ENCODE data around the gene PRAMEF11. TPM values are rescaled to one million over a fixed set of nuclear protein-coding genes. Genes with fewer than 3 reads are reported as not detected.

Gene PRAMEF11
- total RNA-seq (2022; extraction: Qiagen RNA extraction; ENCODE audit: low read depth) = not detected in 5 replicates

DNA sequence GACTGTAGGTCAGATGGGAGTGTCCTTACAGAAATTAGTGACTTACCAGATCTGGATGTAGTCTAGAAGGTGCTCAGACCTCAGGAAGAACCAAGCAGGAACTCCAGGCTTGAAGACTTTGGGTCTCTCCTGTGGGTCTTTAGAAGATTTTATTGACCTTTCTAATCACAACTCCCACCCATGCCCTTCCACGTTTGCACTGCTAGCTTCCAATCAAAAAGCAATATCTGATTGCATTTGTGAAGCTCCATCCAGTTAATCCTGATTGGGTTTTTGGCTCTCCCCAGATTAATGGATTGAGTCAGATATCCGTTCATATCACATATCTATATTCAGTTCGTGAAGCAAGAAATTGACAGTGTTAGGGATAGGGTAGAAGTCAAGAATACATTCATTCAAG is at the start of gene PRAMEF11:
TSS of gene PRAMEF11 (minus strand) at position 101 of the 400 bp plus-strand sequence. CDS start 2,621 bp downstream, outside the sequence.

DNA sequence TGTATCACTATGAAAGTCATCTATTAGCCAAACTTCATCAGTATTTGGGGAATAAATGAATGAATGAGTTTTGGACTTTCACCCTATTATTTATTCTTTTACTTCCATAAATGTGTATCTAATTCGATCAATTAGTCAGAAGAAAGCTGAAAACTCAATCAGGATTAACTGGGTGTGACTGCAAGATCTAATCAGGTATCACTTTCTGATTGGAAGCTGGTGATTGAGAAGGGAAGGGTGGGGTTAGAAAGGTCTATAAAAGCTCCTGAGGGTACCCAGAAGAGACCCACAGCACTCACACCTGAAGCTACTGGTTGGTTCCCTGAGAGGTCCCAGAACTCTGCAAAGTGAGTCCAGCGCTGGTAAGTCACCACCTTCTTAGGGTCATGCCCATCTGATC is 25.6 kb upstream of the PRAMEF11 start, which contains the start of gene PRAMEF2:
TSS of gene PRAMEF2 (plus strand) at position 301 of the 400 bp plus-strand sequence. CDS start 1,924 bp downstream, outside the sequence.

DNA sequence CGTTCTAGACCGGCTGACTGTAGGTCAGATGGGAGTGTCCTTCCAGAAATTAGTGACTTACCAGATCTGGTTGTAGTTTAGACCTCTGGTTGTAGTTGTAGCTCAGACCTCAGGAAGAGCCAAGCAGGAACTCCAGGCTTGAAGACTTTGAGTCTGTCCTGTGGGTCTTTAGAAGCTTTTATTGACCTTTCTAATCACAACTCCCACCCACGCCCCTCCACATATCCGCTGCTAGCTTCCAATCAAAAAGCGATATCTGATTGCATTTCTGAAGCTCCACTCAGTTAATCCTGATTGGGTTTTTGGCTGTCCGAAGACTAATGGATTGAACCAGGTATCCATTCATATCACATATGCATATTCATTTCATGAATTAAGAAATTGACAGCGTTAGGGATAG is 17.4 kb upstream of the PRAMEF11 start, which contains the start of gene HNRNPCL1:
TSS of gene HNRNPCL1 (minus strand) at position 101 of the 400 bp plus-strand sequence. CDS start 431 bp downstream, outside the sequence.

DNA sequence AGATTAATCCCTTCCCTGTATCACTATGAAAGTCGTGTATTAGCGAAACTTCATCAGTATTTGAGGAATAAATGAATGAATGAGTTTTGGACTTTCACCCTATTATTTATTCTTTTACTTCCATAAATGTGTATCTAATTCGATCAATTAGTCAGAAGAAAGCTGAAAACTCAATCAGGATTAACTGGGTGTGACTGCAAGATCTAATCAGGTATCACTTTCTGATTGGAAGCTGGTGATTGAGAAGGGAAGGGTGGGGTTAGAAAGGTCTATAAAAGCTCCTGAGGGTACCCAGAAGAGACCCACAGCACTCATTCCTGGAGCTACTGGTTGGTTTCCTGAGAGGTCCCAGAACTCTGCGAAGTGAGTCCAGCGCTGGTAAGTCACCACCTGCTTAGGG is 40.1 kb downstream of the PRAMEF11 start, which contains the start of gene PRAMEF1:
TSS of gene PRAMEF1 (plus strand) at position 301 of the 400 bp plus-strand sequence. CDS start 1,831 bp downstream, outside the sequence.

Other genes with a start within 250 kb of the PRAMEF11 start
- 42.1 to 61.0 TPM (median 59.8 TPM) in 5 replicates for gene DHRS3, start 213.2 kb downstream of the PRAMEF11 start, total RNA-seq (2022; extraction: Qiagen RNA extraction; ENCODE audit: low read depth)
- gene AADACL4, start 187.3 kb downstream of the PRAMEF11 start, total RNA-seq (2022; extraction: Qiagen RNA extraction; ENCODE audit: low read depth) = not detected in 5 replicates
- gene AADACL3, start 115.3 kb downstream of the PRAMEF11 start, total RNA-seq (2022; extraction: Qiagen RNA extraction; ENCODE audit: low read depth) = not detected in 5 replicates
- not detected in 5 replicates for gene CFAP107, start 85.2 kb downstream of the PRAMEF11 start, total RNA-seq (2022; extraction: Qiagen RNA extraction; ENCODE audit: low read depth)
- gene PRAMEF12, start 57.7 kb downstream of the PRAMEF11 start, total RNA-seq (2022; extraction: Qiagen RNA extraction; ENCODE audit: low read depth) = not detected in 5 replicates
- not detected in 5 replicates for gene PRAMEF1, start 40.0 kb downstream of the PRAMEF11 start, total RNA-seq (2022; extraction: Qiagen RNA extraction; ENCODE audit: low read depth)
- gene HNRNPCL1, start 17.3 kb upstream of the PRAMEF11 start, total RNA-seq (2022; extraction: Qiagen RNA extraction; ENCODE audit: low read depth) = not detected in 5 replicates
- not detected in 5 replicates for gene PRAMEF2, start 25.7 kb upstream of the PRAMEF11 start, total RNA-seq (2022; extraction: Qiagen RNA extraction; ENCODE audit: low read depth)
- gene PRAMEF4, start 54.8 kb upstream of the PRAMEF11 start, total RNA-seq (2022; extraction: Qiagen RNA extraction; ENCODE audit: low read depth) = not detected in 5 replicates
- not detected in 5 replicates for gene PRAMEF10, start 66.9 kb upstream of the PRAMEF11 start, total RNA-seq (2022; extraction: Qiagen RNA extraction; ENCODE audit: low read depth)
- not detected in 5 replicates for gene PRAMEF7, start 85.2 kb upstream of the PRAMEF11 start, total RNA-seq (2022; extraction: Qiagen RNA extraction; ENCODE audit: low read depth)
- not detected in 5 replicates for gene PRAMEF6, start 116.2 kb upstream of the PRAMEF11 start, total RNA-seq (2022; extraction: Qiagen RNA extraction; ENCODE audit: low read depth)
- not detected in 5 replicates for gene PRAMEF27, start 225.2 kb upstream of the PRAMEF11 start, total RNA-seq (2022; extraction: Qiagen RNA extraction; ENCODE audit: low read depth)
- gene HNRNPCL3, start 229.4 kb upstream of the PRAMEF11 start, total RNA-seq (2022; extraction: Qiagen RNA extraction; ENCODE audit: low read depth) = not detected in 5 replicates
- not detected in 5 replicates for gene PRAMEF25, start 239.4 kb upstream of the PRAMEF11 start, total RNA-seq (2022; extraction: Qiagen RNA extraction; ENCODE audit: low read depth)

Measured in A549 treated with CpdA at 1 μM for 4 hours (cell line).